Nephron progenitor cell (in vitro differentiated cells): ENCODE data around the gene EGFR.

Source experiments
- DNase-seq: peaks from one replicate; pipeline ENCODE4 v3.0.0; 2021
- H3K27ac Mint-ChIP-seq: 2 replicates; pipeline ENCODE4 v1.8.0; 2021; ENCODE audit warnings: mild to moderate bottlenecking, moderate library complexity, mixed read lengths
- H3K27me3 Mint-ChIP-seq: 2 replicates; pipeline ENCODE4 v1.8.0; 2021; ENCODE audit warnings: mild to moderate bottlenecking, low read depth, mixed read lengths; ENCODE audit not compliant: poor library complexity
- H3K36me3 Mint-ChIP-seq: 2 replicates; pipeline ENCODE4 v1.8.0; 2021; ENCODE audit warnings: low read depth, mixed read lengths
- H3K4me1 Mint-ChIP-seq: 2 replicates; pipeline ENCODE4 v1.8.0; 2021; ENCODE audit warnings: mixed read lengths
- H3K4me3 Mint-ChIP-seq: 2 replicates; pipeline ENCODE4 v1.8.0; 2021; ENCODE audit warnings: mild to moderate bottlenecking, moderate library complexity, mixed read lengths
- H3K9me3 Mint-ChIP-seq: 2 replicates; pipeline ENCODE4 v1.8.0; 2021; ENCODE audit warnings: mild to moderate bottlenecking, moderate library complexity, mixed read lengths
- TF ChIP-seq, protein P1 (sequence below): fragments of 200-600 bp; sonication (generic); IDR thresholded peaks from 2 replicates; pipeline ENCODE4 v1.5.0; 2021; ENCODE audit warnings: antibody characterized with exemption

The EGFR gene

GRCh38 chr7:54989453-54990225, 29.2 kb upstream of the EGFR start:
- Mint-ChIP-seq H3K27ac (no peak overlapping the region), H3K9me3 (peaks cover 3% of the 10 kb centered on the region)
- TF ChIP-seq, protein P1, sequence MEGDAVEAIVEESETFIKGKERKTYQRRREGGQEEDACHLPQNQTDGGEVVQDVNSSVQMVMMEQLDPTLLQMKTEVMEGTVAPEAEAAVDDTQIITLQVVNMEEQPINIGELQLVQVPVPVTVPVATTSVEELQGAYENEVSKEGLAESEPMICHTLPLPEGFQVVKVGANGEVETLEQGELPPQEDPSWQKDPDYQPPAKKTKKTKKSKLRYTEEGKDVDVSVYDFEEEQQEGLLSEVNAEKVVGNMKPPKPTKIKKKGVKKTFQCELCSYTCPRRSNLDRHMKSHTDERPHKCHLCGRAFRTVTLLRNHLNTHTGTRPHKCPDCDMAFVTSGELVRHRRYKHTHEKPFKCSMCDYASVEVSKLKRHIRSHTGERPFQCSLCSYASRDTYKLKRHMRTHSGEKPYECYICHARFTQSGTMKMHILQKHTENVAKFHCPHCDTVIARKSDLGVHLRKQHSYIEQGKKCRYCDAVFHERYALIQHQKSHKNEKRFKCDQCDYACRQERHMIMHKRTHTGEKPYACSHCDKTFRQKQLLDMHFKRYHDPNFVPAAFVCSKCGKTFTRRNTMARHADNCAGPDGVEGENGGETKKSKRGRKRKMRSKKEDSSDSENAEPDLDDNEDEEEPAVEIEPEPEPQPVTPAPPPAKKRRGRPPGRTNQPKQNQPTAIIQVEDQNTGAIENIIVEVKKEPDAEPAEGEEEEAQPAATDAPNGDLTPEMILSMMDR: no peak

GRCh38 chr7:54991341-54991740, 27.5 kb upstream of the EGFR start:
- Mint-ChIP-seq H3K4me1 (peaks cover 36% of the 10 kb centered on the region), H3K9me3 (peaks cover 3% of the 10 kb centered on the region), H3K4me3 (no peak overlapping the region), H3K27ac (no peak overlapping the region), H3K36me3 (no peaks in the 10 kb centered on the region), H3K27me3 (peaks cover 15% of the 10 kb centered on the region)
- TF ChIP-seq, protein P1: no peak
- DNase-seq: no peak

More at GRCh38 chr7:54989453-54990225, 29.2 kb upstream of the EGFR start:
- H3K4me3 Mint-ChIP-seq: no peak overlapping the region
- peaks cover 27% of the 10 kb centered on the region for H3K27me3 Mint-ChIP-seq
- DNase-seq: no peak
- H3K4me1 Mint-ChIP-seq: peaks cover 19% of the 10 kb centered on the region
- no peaks in the 10 kb centered on the region for H3K36me3 Mint-ChIP-seq

- Mint-ChIP-seq H3K4me1 (peaks cover 47% of the 10 kb centered on the region), H3K36me3 (no peaks in the 10 kb centered on the region), H3K27me3 (peaks cover 20% of the 10 kb centered on the region), H3K27ac (no peak overlapping the region), H3K9me3 (peaks cover 3% of the 10 kb centered on the region), H3K4me3 (no peak overlapping the region)
- TF ChIP-seq, protein P1: no peak
- DNase-seq: no peak
Observed at GRCh38 chr7:54992871-54993475, 25.8 kb upstream of the EGFR start.

DNA sequence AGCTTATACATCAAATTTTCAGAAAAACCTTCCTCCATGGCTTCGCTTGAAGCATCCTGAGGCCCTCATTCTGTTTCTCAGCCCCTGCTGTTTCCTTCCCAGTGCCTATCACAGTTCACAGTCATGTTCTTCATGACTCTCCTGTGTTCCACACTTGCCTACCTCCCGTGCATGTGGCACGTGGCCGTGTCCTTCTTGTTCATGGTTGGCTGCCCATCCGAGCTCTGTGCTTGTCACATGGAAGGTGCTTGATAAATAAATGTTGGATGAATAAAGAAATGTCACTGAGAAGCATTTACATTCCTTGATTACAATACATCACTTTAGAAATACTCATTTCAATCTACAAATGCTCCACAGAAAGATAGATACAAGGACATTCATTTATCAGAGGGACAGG, 23.7 kb upstream of the EGFR start:
- no peak for DNase-seq
- no peak overlapping the region for H3K4me3 Mint-ChIP-seq
- peaks cover 3% of the 10 kb centered on the region for H3K9me3 Mint-ChIP-seq

DNA sequence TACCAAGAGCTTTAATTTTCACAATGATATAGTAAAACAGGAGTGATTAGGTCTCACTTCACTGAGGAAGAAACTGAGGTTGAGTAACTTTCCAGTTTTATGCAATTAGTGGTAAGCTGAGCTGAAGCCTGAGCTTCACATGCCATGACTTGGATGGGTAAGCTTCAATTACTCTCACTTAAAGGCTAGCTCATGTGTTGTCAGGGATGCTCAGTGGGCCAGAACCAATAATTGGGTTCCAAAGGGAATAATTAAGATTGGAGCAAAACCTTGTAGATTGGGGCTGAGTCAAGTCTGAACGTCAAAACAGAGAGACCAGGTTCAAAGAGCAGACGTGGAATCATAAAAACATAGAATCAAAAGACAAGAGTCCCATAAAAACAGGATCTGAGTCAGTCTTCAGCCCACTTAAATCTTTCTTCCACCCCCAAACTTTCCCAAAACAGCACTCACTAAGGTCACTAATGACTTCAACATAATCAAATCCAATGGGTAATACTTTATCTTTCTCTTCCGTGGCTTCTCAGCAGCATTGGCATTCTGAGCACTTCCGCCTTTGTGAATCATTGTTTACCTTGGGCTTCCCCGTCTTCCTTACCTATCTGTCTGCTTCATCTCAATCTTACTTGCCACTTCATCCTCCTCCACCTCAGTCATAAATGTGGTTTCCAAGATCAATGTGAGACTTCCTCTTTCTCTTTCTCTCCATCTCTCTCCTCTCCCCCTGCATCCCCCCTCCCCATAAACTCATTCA, 23.0 kb upstream of the EGFR start:
- H3K27ac Mint-ChIP-seq: no peak overlapping the region
- H3K4me1 Mint-ChIP-seq: peaks cover 47% of the 10 kb centered on the region
- no peak for DNase-seq
- H3K9me3 Mint-ChIP-seq: peaks cover 3% of the 10 kb centered on the region
- H3K4me3 Mint-ChIP-seq: no peak overlapping the region
- peaks cover 14% of the 10 kb centered on the region for H3K27me3 Mint-ChIP-seq
- no peaks in the 10 kb centered on the region for H3K36me3 Mint-ChIP-seq
- TF ChIP-seq, protein P1: no peak

More for the DNA sequence above, 23.7 kb upstream of the EGFR start:
- H3K4me1 Mint-ChIP-seq: peaks cover 47% of the 10 kb centered on the region
- peaks cover 16% of the 10 kb centered on the region for H3K27me3 Mint-ChIP-seq
- no peak overlapping the region for H3K27ac Mint-ChIP-seq
- H3K36me3 Mint-ChIP-seq: no peaks in the 10 kb centered on the region
- TF ChIP-seq, protein P1: no peak
